HepG2 (cell line): ENCODE results near the gene SYNGAP1. TPM values are rescaled to one million over a fixed set of nuclear protein-coding genes. Genes with fewer than 3 reads are reported as not detected.

Source experiments
- ADNP ChIP-seq: sonication (generic); formaldehyde crosslinking; IDR thresholded peaks from 2 replicates; pipeline ENCODE4 v1.4.0; 2020; ENCODE audit warnings: missing genetic modification reagents
- ATF6 ChIP-seq: sonication (generic); formaldehyde crosslinking; conservative IDR thresholded peaks from 2 replicates; pipeline ENCODE4 v1.4.0; 2020; ENCODE audit warnings: missing genetic modification reagents
- CBX2 ChIP-seq, 2 experiments: fragments of 200-600 bp in 1 of 2; sonication (generic); formaldehyde crosslinking in 1 of 2; IDR thresholded peaks; 2 replicates each; pipeline versions ENCODE4 v1.7.0 to v1.8.1; 2018 to 2022; ENCODE audit warnings: low read depth in 2 of 2, low read length in 1 of 2, mild to moderate bottlenecking in 1 of 2, missing genetic modification reagents in 1 of 2
- HES4 ChIP-seq: sonication (generic); formaldehyde crosslinking; IDR thresholded peaks from 2 replicates; pipeline ENCODE4 v1.9.0; 2021; ENCODE audit warnings: mild to moderate bottlenecking, missing genetic modification reagents, borderline replicate concordance
- HMGXB3 ChIP-seq: sonication (generic); formaldehyde crosslinking; IDR thresholded peaks from 2 replicates; pipeline ENCODE4 v1.4.0; 2020; ENCODE audit warnings: missing genetic modification reagents, borderline replicate concordance
- HNRNPLL ChIP-seq: fragments of 200-400 bp; formaldehyde crosslinking; IDR thresholded peaks from 2 replicates; pipeline ENCODE4 v1.6.1; 2017; ENCODE audit warnings: mild to moderate bottlenecking, low read depth, low read length; ENCODE audit not compliant: poor library complexity, severe bottlenecking
- IRF2 ChIP-seq: IDR thresholded peaks from 2 replicates; pipeline ENCODE4 v1.6.1; 2018; ENCODE audit warnings: missing genetic modification reagents, missing compliant biosample characterization
- RNF219 ChIP-seq: sonication (generic); formaldehyde crosslinking; IDR thresholded peaks from 2 replicates; pipeline ENCODE4 v1.5.0; 2020; ENCODE audit warnings: mild to moderate bottlenecking, missing genetic modification reagents
- SETDB1 ChIP-seq: sonication (generic); formaldehyde crosslinking; IDR thresholded peaks from 2 replicates; pipeline ENCODE4 v1.5.1; 2020; ENCODE audit warnings: missing genetic modification reagents, mild to moderate bottlenecking, borderline replicate concordance
- SMARCC2 ChIP-seq: fragments of 450-650 bp; IDR thresholded peaks from 2 replicates; pipeline ENCODE4 v1.6.1; 2017; ENCODE audit warnings: antibody characterized with exemption, mild to moderate bottlenecking
- SUZ12 ChIP-seq: fragments of 150-350 bp; IDR thresholded peaks from 2 replicates; pipeline ENCODE4 v1.6.1; 2014; ENCODE audit warnings: low read depth, low read length
- USF2 ChIP-seq, 2 experiments: sonication (generic) in 1 of 2; formaldehyde crosslinking in 1 of 2; IDR thresholded peaks; 2 replicates each; pipeline versions ENCODE4 v1.5.1 to v1.6.1; 2011 to 2020; ENCODE audit warnings: borderline replicate concordance in 1 of 2, low read depth in 1 of 2, low read length in 1 of 2, mild to moderate bottlenecking in 1 of 2, missing genetic modification reagents in 1 of 2, moderate library complexity in 1 of 2
- ZMAT3 ChIP-seq: sonication (generic); formaldehyde crosslinking; conservative IDR thresholded peaks from 2 replicates; pipeline ENCODE4 v1.7.0; 2021; ENCODE audit warnings: missing genetic modification reagents
- ZNF143 ChIP-seq: sonication (generic); formaldehyde crosslinking; IDR thresholded peaks from 2 replicates; pipeline ENCODE4 v1.4.0; 2020; ENCODE audit warnings: missing genetic modification reagents
- ZNF670 ChIP-seq: sonication (generic); formaldehyde crosslinking; IDR thresholded peaks from 2 replicates; pipeline ENCODE4 v1.8.0; 2022; ENCODE audit warnings: mild to moderate bottlenecking, missing genetic modification reagents, borderline replicate concordance
- ZSCAN21 ChIP-seq: sonication (generic); formaldehyde crosslinking; IDR thresholded peaks from 2 replicates; pipeline ENCODE4 v1.8.0; 2022; ENCODE audit warnings: mild to moderate bottlenecking, missing genetic modification reagents, moderate library complexity, borderline replicate concordance
- polyA plus RNA-seq, 8 experiments: library from polyadenylated mRNA; depleted of rRNA in 3 of 8; stranded (reverse) in 7 of 8; unstranded in 1 of 8; fragments of >200 nt; fragmentation: Illumina TruSeq in 4 of 8; extraction: Trizol in 4 of 8; gene quantifications; 2 replicates each; pipeline versions ENCODE4 v1.2.1 to v1.2.3, GENCODE V29; 2011 to 2016; ENCODE audit warnings: low read depth in 4 of 8, missing spikeins in 1 of 8, mixed read lengths in 1 of 8; ENCODE audit not compliant: insufficient read depth in 1 of 8
- total RNA-seq, 5 experiments: library from RNA; depleted of rRNA; stranded (reverse); fragments of >200 nt; fragmentation: Illumina TruSeq; extraction: Trizol; gene quantifications; 2 replicates each; pipeline ENCODE4 v1.2.3, GENCODE V29; 2016; ENCODE audit warnings: low read depth in 1 of 5

Gene SYNGAP1
- total and polyA plus RNA-seq, 2 of the 13 experiments (the other 11 are each of a cell fraction or from before 2014, with no cell fraction given) = 0.75 to 1.1 TPM

- TF ChIP-seq ZSCAN21 (no peak; the same call in 1 of the 2 replicates), ZNF670 (no peak), HNRNPLL (no peak), HES4 (CRISPR knock-in tag) (peak; percentile 35; the same call in 1 of the 2 replicates), USF2 (IDR thresholded peaks at IDR 0.05; ENCODE audit: low read depth, low read length) (no peak), USF2 (CRISPR knock-in tag; IDR thresholded peaks at IDR 0.05; ENCODE audit: borderline replicate concordance) (no peak), IRF2 (CRISPR knock-in tag) (no peak), HMGXB3 (no peak), SETDB1 (CRISPR knock-in tag) (no peak), RNF219 (CRISPR knock-in tag) (no peak), SMARCC2 (no peak), SUZ12 (no peak), CBX2 (IDR thresholded peaks at IDR 0.05; ENCODE audit: low read depth, low read length) (no peak), CBX2 (CRISPR knock-in tag; IDR thresholded peaks at IDR 0.05; ENCODE audit: low read depth) (no peak), ADNP (CRISPR knock-in tag) (no peak), ATF6 (CRISPR knock-in tag) (no peak), ZMAT3 (CRISPR knock-in tag) (0 out of 2 replicates have a peak, but pooled peaks have one; percentile 69), ZNF143 (CRISPR knock-in tag) (no peak; the same call in 1 of the 2 replicates)
Measured at GRCh38 chr6:33410711-33411631, 8.9 kb upstream of the SYNGAP1 start, which contains the start of gene PHF1 (continued).
